ENCODE results near the gene NFKBIE. TPM values are rescaled to one million over a fixed set of nuclear protein-coding genes. Genes with fewer than 3 reads are reported as not detected.
A peak's percentile ranks its signal among the peaks of the same experiment; 100 is the strongest.

Gene NFKBIE
- total RNA-seq, 1 experiment from 2014 or later, result 24.9 TPM

- no peak for ATAC-seq
- Histone ChIP-seq H3K4me3 (ENCODE audit: low read depth in 2 of 2, low read length in 2 of 2) (no peak overlapping the region), H3K4me1 (ENCODE audit: control insufficient read depth, insufficient read depth, low read length) (no peaks in the 10 kb centered on the region), H3K36me3 (ENCODE audit: control insufficient read depth, insufficient read depth, low read length) (no peaks in the 10 kb centered on the region), H3K9me3 (ENCODE audit: control insufficient read depth, insufficient read depth, low read depth, low read length) (no peaks in the 10 kb centered on the region), H3K27ac (ENCODE audit: low read length) (no peak overlapping the region), H3K27me3 (ENCODE audit: control insufficient read depth, insufficient read depth, low read length) (peaks cover 3% of the 10 kb centered on the region; the same call in 1 of the 2 replicates)
- BruUV-seq (replicated peaks), result no TSS peak
- intact Hi-C loops (cut with micrococcal nuclease; ENCODE audit: unreplicated experiment), result no loop called here
- no peak for TF ChIP-seq REST (IDR thresholded peaks at IDR 0.05; ENCODE audit: insufficient read depth in 1 of 2, low read depth in 2 of 2, low read length in 1 of 2)
- TF ChIP-seq SIN3A (IDR thresholded peaks at IDR 0.05; ENCODE audit: borderline replicate concordance, insufficient read depth, low read depth, low read length), result no peak
- no peak for TF ChIP-seq POLR2AphosphoS5 (IDR thresholded peaks at IDR 0.05; ENCODE audit: low read depth, low read length)
- no peak for TF ChIP-seq TCF7L2 (IDR thresholded peaks at IDR 0.05; ENCODE audit: low read depth, low read length)
- no peak for TF ChIP-seq CTCF (IDR thresholded peaks at IDR 0.05)
- POLR2A ChIA-PET, result no interaction called here
- CTCF ChIA-PET, result interaction anchor here (0.6 to 1.2 kb wide), 2 partner anchors 9 to 92 kb away, joined by 4 to 7 read pairs; no protein-coding TSS in a partner anchor
- no peak for DNase-seq (ENCODE audit: low read depth, low spot score)
- in situ Hi-C loops (cut with HindIII; ENCODE audit: low pct_unique_long_range_greater_than_20kb, low sequenced_read_pairs), result no loop called here
These were observed 11.6 kb upstream of the NFKBIE start for GRCh38 chr6:44276667-44277640.

GRCh38 chr6:44275749-44276648 lies 10.6 kb upstream of the NFKBIE start:
- in situ Hi-C loops (cut with HindIII; ENCODE audit: low pct_unique_long_range_greater_than_20kb, low sequenced_read_pairs), result no loop called here

More at GRCh38 chr6:44275749-44276648, 10.6 kb upstream of the NFKBIE start:
- peak; percentile 35; the same call in 1 of the 2 replicates for ATAC-seq
- ChIA-PET CTCF (interaction anchor here (0.6 kb wide), 1 partner anchor 299 kb away, joined by 3 read pairs; no protein-coding TSS in a partner anchor), POLR2A (interaction anchor here (0.5 to 0.6 kb wide), 2 partner anchors 46 to 56 kb away, joined by 4 to 7 read pairs; no protein-coding TSS in a partner anchor)
- no peaks in the 10 kb centered on the region for H3K4me1 ChIP-seq (ENCODE audit: control insufficient read depth, insufficient read depth, low read length)
- H3K9me3 ChIP-seq (ENCODE audit: control insufficient read depth, insufficient read depth, low read depth, low read length), result no peaks in the 10 kb centered on the region
- no peaks in the 10 kb centered on the region for H3K36me3 ChIP-seq (ENCODE audit: control insufficient read depth, insufficient read depth, low read length)
- intact Hi-C loops (cut with micrococcal nuclease; ENCODE audit: unreplicated experiment), result no loop called here
- H3K27ac ChIP-seq (ENCODE audit: low read length), result no peak overlapping the region
- peaks cover 7% of the 10 kb centered on the region; the same call in 1 of the 2 replicates for H3K27me3 ChIP-seq (ENCODE audit: control insufficient read depth, insufficient read depth, low read length)
- TF ChIP-seq REST (IDR thresholded peaks at IDR 0.05; ENCODE audit: insufficient read depth in 1 of 2, low read depth in 2 of 2, low read length in 1 of 2), result no peak
- peak overlapping the region in 1 of 2 experiments; percentile 12; a peak in 1 of 4 replicates for H3K4me3 ChIP-seq (ENCODE audit: low read depth in 2 of 2, low read length in 2 of 2)
- no TSS peak for BruUV-seq (replicated peaks)
- DNase-seq (ENCODE audit: low read depth, low spot score), result no peak

Measured in Panc1 (cell line).